Measurements from ENCODE around the gene FBN2. TPM values are rescaled to one million over a fixed set of nuclear protein-coding genes. Genes with fewer than 3 reads are reported as not detected.

FBN2 gene
- 138 TPM for total RNA-seq
- polyA plus RNA-seq = 0.62 TPM

GRCh38 chr5:128538000-128538249, at the start of gene FBN2:
Gene FBN2, minus strand, starts transcription at chr5:128538245. Its CDS starts 642 bp downstream, at chr5:128537603.
- Histone ChIP-seq H3K4me1 (ENCODE audit: insufficient read depth) (no peaks in the 10 kb centered on the region), H3K27ac (ENCODE audit: low read depth) (no peak within 1 kb of the TSS), H3K4me3 (ENCODE audit: low read depth, low read length) (peak within 1 kb of the TSS; percentile 62), H3K36me3 (ENCODE audit: insufficient read depth) (no peaks in the 10 kb centered on the region)
- WGBS = 1% methylated on average over 26 of the region's 26 CpGs
- no peak for DNase-seq (ENCODE audit: extremely low spot score)

GRCh38 chr5:128587275-128587674, 49.2 kb upstream of the FBN2 start:
- no peak overlapping the region for H3K27ac ChIP-seq (ENCODE audit: low read depth)
- no peaks in the 10 kb centered on the region for H3K36me3 ChIP-seq (ENCODE audit: insufficient read depth)
- no peak for DNase-seq (ENCODE audit: extremely low spot score)
- H3K4me3 ChIP-seq (ENCODE audit: low read depth, low read length) = no peak overlapping the region
- WGBS = 94% methylated on average over 2 of the region's 2 CpGs
- no peaks in the 10 kb centered on the region for H3K4me1 ChIP-seq (ENCODE audit: insufficient read depth)

- Histone ChIP-seq H3K4me3 (ENCODE audit: low read depth, low read length) (no peak overlapping the region), H3K27ac (ENCODE audit: low read depth) (no peak overlapping the region), H3K36me3 (ENCODE audit: insufficient read depth) (no peaks in the 10 kb centered on the region), H3K4me1 (ENCODE audit: insufficient read depth) (no peaks in the 10 kb centered on the region)
- 56% methylated on average over 1 of the region's 1 CpG for whole genome bisulfite sequencing
- DNase-seq (ENCODE audit: extremely low spot score) = no peak
Measured at GRCh38 chr5:128586848-128587247, 48.8 kb upstream of the FBN2 start.

- DNase-seq (ENCODE audit: extremely low spot score) = no peak
- 70% methylated on average over 4 of the region's 4 CpGs for WGBS
- Histone ChIP-seq H3K27ac (ENCODE audit: low read depth) (no peak overlapping the region), H3K4me1 (ENCODE audit: insufficient read depth) (no peaks in the 10 kb centered on the region), H3K36me3 (ENCODE audit: insufficient read depth) (no peaks in the 10 kb centered on the region), H3K4me3 (ENCODE audit: low read depth, low read length) (no peak overlapping the region)
Measured at GRCh38 chr5:128579639-128580038, 41.6 kb upstream of the FBN2 start.

GRCh38 chr5:128579093-128579492, 41.0 kb upstream of the FBN2 start:
- 47% methylated on average over 3 of the region's 3 CpGs for WGBS
- Histone ChIP-seq H3K4me1 (ENCODE audit: insufficient read depth) (no peaks in the 10 kb centered on the region), H3K4me3 (ENCODE audit: low read depth, low read length) (no peak overlapping the region), H3K36me3 (ENCODE audit: insufficient read depth) (no peaks in the 10 kb centered on the region), H3K27ac (ENCODE audit: low read depth) (no peak overlapping the region)
- DNase-seq (ENCODE audit: extremely low spot score) = no peak

- no peak overlapping the region for H3K4me3 ChIP-seq (ENCODE audit: low read depth, low read length)
- no peak for DNase-seq (ENCODE audit: extremely low spot score)
- 95% methylated on average over 1 of the region's 1 CpG for WGBS
Measured at GRCh38 chr5:128574041-128574440, 36.0 kb upstream of the FBN2 start.

GRCh38 chr5:128572930-128573319, 34.9 kb upstream of the FBN2 start:
- Histone ChIP-seq H3K27ac (ENCODE audit: low read depth) (no peak overlapping the region), H3K4me1 (ENCODE audit: insufficient read depth) (no peaks in the 10 kb centered on the region), H3K36me3 (ENCODE audit: insufficient read depth) (no peaks in the 10 kb centered on the region), H3K4me3 (ENCODE audit: low read depth, low read length) (no peak overlapping the region)
- no peak for DNase-seq (ENCODE audit: extremely low spot score)
- WGBS = 85% methylated on average over 2 of the region's 2 CpGs

More at GRCh38 chr5:128574041-128574440, 36.0 kb upstream of the FBN2 start:
- Histone ChIP-seq H3K36me3 (ENCODE audit: insufficient read depth) (no peaks in the 10 kb centered on the region), H3K27ac (ENCODE audit: low read depth) (no peak overlapping the region), H3K4me1 (ENCODE audit: insufficient read depth) (no peaks in the 10 kb centered on the region)

GRCh38 chr5:128572051-128572929, 34.2 kb upstream of the FBN2 start:
- DNase-seq (ENCODE audit: extremely low spot score) = no peak
- Histone ChIP-seq H3K27ac (ENCODE audit: low read depth) (no peak overlapping the region), H3K36me3 (ENCODE audit: insufficient read depth) (no peaks in the 10 kb centered on the region), H3K4me1 (ENCODE audit: insufficient read depth) (no peaks in the 10 kb centered on the region), H3K4me3 (ENCODE audit: low read depth, low read length) (no peak overlapping the region)
- WGBS = 71% methylated on average over 4 of the region's 4 CpGs

- Histone ChIP-seq H3K4me1 (ENCODE audit: insufficient read depth) (no peaks in the 10 kb centered on the region), H3K27ac (ENCODE audit: low read depth) (no peak overlapping the region), H3K4me3 (ENCODE audit: low read depth, low read length) (no peak overlapping the region), H3K36me3 (ENCODE audit: insufficient read depth) (no peaks in the 10 kb centered on the region)
- 54% methylated on average over 2 of the region's 2 CpGs for WGBS
- no peak for DNase-seq (ENCODE audit: extremely low spot score)
Measured at GRCh38 chr5:128566178-128566577, 28.1 kb upstream of the FBN2 start.

- no peak for DNase-seq (ENCODE audit: extremely low spot score)
- no peaks in the 10 kb centered on the region for H3K36me3 ChIP-seq (ENCODE audit: insufficient read depth)
- 86% methylated on average over 13 of the region's 13 CpGs for WGBS
- no peak overlapping the region for H3K27ac ChIP-seq (ENCODE audit: low read depth)
- H3K4me1 ChIP-seq (ENCODE audit: insufficient read depth) = no peaks in the 10 kb centered on the region
- no peak overlapping the region for H3K4me3 ChIP-seq (ENCODE audit: low read depth, low read length)
Measured at GRCh38 chr5:128559300-128560297, 21.6 kb upstream of the FBN2 start.

- Histone ChIP-seq H3K36me3 (ENCODE audit: insufficient read depth) (no peaks in the 10 kb centered on the region), H3K27ac (ENCODE audit: low read depth) (no peak overlapping the region), H3K4me3 (ENCODE audit: low read depth, low read length) (no peak overlapping the region), H3K4me1 (ENCODE audit: insufficient read depth) (no peaks in the 10 kb centered on the region)
- no peak for DNase-seq (ENCODE audit: extremely low spot score)
Measured at GRCh38 chr5:128553747-128554146, 15.7 kb upstream of the FBN2 start.

- Histone ChIP-seq H3K4me3 (ENCODE audit: low read depth, low read length) (no peak overlapping the region), H3K4me1 (ENCODE audit: insufficient read depth) (no peaks in the 10 kb centered on the region), H3K36me3 (ENCODE audit: insufficient read depth) (no peaks in the 10 kb centered on the region), H3K27ac (ENCODE audit: low read depth) (no peak overlapping the region)
- WGBS = 98% methylated on average over 1 of the region's 1 CpG
- no peak for DNase-seq (ENCODE audit: extremely low spot score)
Measured at GRCh38 chr5:128551476-128551875, 13.4 kb upstream of the FBN2 start.

- Histone ChIP-seq H3K4me3 (ENCODE audit: low read depth, low read length) (no peak overlapping the region), H3K4me1 (ENCODE audit: insufficient read depth) (no peaks in the 10 kb centered on the region), H3K27ac (ENCODE audit: low read depth) (no peak overlapping the region), H3K36me3 (ENCODE audit: insufficient read depth) (no peaks in the 10 kb centered on the region)
- no peak for DNase-seq (ENCODE audit: extremely low spot score)
Measured at GRCh38 chr5:128549496-128549895, 11.5 kb upstream of the FBN2 start.
